Activated T-helper 9 cell treated with anti-CD3 and anti-CD28 coated beads, Interleukin-2, amount 50 U/mL, for 16 hours (primary cell): ENCODE measurements around the gene KRT13.

Experiments
- DNase-seq: peaks from one replicate; pipeline ENCODE4 v3.0.0-alpha.2; 2020; ENCODE audit warnings: low read depth

KRT13 gene

GRCh38 chr17:41519501-41520224 lies 14.3 kb upstream of the KRT13 start:
- no peak for DNase-seq

DNA sequence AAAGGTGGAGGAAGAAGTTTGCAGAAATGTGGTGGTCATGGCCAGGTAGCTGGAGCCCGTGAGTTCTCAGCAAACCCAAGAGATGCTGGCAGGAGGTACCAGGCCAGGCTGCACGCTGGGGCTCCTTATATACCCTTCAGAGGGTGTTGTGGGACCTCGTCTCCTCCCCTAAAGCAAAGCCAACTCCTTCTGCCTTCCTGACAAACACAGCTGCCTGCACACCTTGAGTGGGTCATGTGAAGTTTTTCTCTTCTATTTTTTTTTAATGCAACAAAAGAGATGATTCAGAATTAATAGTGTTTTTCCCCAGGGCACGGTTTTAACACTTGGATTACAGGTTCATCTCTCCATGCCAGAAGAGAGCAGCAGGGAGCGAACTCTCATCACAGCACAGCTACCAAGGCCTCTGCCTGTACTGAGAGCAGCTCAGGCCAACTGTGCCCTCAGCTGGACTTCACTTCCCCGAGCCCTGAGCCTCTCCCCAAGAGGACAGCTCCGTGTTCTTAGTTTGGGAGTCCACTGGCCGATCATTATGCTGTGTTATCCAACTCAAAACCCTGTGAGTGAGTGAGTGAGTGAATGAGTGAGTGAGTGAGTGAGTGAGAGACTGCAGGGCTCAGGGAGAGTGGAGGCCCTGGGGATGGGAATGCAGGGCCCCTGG lies 13.5 kb upstream of the KRT13 start, which contains the start of gene KRT15:
TSS of gene KRT15 (minus strand) at position 102 of the 661 bp plus-strand sequence. CDS start at position 39, 63 bp downstream.
- no peak for DNase-seq

DNA sequence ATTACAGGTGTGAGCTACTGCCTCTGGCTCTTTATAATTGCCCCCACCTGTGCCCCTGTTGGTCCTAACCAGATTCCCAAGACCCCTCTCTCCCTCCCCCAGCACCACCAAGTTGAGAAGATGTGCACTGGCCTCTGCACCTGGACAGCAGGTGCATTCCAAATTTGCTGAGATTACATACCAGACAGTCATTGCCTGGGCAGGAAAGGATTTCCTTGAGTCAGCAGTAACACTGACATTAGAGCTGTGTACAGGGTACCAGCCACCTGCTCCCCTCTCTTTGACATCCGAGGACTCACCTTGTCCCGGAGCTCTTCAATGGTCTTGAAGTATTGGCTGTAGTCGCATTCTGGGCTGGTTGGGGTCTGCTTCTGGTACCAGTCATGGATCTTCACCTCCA lies 12.6 kb upstream of the KRT13 start:
- no peak for DNase-seq

GRCh38 chr17:41516830-41517283 lies 11.4 kb upstream of the KRT13 start:
- DNase-seq: no peak

DNA sequence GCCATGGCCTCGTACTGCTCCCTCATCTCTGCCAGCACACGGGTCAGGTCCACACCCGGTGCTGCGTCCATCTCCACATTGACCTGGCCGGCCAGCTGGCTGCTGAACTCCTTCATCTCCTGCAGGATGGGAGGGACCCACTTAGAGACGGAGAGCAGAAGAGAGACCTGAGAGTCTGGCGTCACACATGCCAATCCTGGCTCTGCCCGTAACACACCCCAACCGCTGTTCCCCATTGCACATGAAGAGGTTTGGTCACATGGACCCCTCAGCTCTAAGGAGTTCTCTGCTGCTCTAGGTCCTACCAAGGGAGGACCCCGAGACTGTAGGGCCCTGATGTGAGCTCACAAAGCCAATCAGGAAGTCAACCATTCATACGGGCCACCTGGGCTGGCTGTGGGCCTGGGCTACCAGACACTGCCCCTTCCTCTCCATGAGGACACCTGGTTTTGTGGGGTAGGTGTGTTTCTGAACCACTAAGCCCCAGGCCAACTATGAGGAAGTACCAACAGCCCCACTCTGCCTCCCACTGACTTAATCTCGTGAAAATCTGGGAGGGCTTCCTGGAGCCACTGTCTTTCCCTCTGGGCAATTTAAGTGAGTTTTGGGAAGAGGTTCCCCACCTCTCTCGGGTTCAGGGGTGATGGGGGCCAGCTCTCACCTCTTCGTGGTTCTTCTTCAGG lies 10.9 kb upstream of the KRT13 start:
- DNase-seq: no peak

DNA sequence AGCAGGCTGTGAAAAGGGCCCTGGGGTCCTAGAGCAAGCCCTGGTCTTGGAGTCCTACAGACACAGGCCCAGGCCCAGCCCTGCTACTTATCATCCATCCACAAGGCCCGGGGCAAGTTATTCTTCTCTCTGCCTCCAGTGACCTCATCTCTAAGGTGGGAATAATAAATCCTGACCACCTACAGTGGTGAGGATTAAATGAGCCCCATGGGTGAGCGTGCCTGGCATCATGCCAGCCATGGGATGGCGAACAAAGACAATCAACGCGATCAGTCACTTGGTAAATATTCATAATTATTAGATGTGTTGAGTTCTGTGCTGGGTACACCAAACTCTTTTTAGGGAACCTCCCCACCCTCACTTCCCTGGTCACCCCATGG lies 7.7 kb upstream of the KRT13 start:
- DNase-seq: no peak

DNA sequence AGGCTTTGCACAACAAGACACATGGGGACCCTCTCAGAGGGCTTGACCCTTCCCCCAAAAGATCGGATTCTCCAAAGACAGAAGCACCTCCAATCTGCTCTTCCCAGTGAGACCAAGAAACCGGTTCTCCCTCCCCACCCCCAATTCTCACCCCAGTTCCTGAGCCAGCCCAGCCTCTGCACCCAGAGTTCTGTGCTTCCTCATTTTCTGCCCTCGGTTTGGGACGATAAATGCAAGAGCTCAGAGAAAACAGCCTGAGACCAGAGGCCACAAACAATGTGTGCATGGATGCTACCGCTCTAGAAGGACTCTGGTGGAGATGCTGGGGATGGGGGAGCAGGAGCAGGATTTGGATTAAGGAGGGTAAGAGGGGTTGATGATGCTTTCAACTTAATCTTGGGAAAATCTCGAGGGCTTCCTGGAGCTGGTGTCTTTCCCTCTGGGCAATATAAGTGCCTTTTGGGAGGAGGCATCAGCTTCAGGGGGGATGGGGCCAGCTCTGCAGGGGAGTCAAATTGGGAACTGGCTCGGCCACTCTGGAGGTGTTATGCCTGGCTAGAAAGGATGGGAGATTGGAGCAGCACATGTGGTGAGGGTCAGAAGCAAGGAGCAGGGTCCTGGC lies 7.2 kb upstream of the KRT13 start:
- DNase-seq: no peak

DNA sequence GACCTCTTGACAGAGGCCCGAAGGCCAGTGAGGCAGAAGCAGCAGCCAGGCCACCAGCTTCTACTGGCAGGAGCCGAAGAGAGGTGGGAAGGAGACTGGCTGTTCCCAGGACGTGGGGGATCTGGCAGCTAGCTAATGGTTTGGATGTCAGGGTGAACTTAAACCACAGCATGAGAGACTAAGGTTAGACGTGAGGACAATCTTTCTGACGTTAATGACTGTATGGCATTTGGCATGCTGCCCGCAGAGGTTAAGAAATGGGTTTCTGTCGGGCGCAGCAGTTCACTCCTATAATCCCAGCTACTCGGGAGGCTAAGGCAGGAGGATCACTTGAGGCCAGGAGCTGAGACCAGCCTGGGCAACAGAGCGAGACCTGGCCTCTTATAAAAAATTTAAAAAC lies 6.3 kb upstream of the KRT13 start:
- DNase-seq: no peak

DNA sequence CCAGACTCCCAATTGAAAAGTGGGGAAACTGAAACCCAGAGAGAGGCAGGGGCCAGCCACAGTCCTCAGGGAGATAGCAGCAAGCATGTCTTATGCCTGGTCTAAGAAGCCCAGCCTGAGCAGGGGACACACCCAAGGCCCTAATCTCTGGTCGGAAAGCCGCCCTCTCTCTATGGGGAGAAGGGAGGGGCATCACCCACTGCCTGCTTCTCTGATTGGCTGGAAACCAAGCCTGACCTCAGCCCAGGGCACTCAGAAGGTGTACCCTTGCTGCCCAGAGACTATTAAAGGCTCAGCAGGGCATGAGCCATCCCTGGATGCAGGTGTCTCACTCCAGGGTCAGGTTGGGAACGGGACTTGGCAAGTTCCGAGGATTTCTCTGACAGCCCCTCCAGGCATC lies 5.7 kb upstream of the KRT13 start:
- DNase-seq: no peak

DNA sequence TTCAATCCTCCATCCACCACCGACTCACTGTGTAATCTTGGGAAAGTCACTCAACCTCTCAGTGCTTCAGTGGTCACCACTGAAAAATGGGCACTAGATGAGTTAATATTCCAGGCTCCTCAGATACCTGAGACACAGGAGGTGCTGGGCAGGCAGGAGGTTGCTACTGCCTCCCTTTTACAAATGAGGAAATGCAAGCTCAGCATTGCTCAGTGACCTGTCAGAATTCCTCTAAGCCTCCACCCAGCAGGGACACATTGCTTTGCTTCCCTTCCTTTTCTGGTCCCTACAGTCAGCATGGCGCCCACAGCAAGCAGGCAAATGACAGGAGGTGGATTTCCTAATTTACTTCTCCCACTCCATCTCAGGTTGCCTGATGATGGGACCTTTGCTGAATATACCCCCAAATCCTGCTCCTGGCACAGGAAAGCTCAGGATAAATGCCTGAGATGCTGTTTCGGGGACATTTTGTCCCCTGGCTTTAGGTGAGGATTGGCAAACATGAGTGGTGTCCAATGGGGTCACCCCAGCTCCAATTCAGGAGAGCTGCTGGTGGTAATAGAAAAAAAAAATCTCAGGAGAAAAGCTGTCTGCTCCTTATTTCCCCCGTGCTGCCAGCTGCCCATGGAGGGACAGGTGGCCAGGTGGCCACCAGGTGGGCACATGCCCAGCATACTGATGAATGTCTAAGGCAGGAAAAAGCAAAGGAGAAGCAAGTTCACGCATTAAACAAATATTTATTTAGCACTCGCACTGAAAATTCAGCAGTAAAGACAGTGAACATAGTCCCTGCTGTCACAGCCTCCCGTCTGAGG lies 5.0 kb upstream of the KRT13 start:
- DNase-seq: no peak

- no peak for DNase-seq
Observed at GRCh38 chr17:41507315-41507880, 2.0 kb upstream of the KRT13 start.

- DNase-seq: no peak
Observed at GRCh38 chr17:41505809-41506767, 676 bp upstream of the KRT13 start.

- DNase-seq: no peak
Observed at GRCh38 chr17:41504246-41504977, 1.0 kb downstream of the KRT13 start.

GRCh38 chr17:41503202-41503601 lies 2.2 kb downstream of the KRT13 start:
- no peak for DNase-seq

DNA sequence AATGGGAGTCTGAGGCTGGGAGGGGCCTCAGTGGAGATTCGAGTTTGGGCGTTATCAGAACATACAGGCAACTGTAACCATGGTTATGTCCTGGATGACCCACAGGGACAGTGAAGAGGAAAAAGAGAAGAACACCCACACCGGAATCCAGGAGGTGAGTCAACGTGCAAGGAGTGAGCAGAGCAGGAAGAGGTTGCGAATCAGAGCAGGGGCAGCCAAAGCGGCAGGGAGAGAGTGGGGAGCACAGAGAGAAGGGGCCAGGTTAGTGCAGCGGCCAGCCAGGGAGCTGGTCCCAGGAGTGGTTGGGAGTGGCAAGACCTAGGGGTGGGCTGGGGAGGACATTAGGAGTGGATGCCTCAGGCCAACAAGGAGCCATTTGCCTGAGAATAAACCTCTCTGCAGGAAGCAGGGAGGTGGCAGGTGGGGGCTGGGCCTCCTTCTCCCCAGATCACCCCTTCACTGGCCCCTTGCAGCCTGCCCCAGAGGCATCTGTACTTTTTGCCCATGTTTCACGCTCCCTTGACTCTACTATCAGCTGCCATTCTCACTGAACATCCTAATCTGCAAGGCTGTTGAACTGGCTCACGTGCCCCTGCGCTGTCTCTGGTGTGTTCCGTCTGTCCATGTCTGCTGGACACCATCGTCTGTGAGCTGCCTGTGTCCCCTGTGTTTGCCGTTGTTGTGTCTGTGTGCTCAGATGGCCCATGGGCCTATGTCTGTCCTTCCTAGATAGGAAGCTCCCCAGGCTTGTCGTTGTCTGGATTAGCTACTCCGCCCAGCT lies 5.1 kb downstream of the KRT13 start:
- no peak for DNase-seq

DNA sequence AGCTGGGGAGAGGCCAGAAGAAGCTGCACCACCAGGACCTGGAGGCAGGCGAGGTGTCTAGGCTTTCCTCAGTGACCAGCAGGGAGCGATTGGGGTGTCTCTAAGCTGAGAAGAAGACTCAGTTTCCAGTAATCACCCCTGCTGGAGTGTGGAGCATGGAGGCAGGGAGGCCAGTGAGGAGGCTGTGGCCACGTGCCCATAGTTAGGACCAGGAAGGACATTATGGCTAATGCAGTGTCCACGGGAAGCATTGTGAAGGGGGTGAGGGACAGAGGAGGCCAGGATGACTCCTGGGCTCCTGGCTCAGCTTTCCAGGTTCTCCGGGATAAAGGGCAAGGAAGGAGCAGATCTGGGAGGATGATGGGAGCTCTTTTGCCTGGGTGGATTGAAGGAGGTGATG lies 5.7 kb downstream of the KRT13 start:
- DNase-seq: no peak

GRCh38 chr17:41498276-41498675 lies 7.1 kb downstream of the KRT13 start:
- no peak for DNase-seq

DNA sequence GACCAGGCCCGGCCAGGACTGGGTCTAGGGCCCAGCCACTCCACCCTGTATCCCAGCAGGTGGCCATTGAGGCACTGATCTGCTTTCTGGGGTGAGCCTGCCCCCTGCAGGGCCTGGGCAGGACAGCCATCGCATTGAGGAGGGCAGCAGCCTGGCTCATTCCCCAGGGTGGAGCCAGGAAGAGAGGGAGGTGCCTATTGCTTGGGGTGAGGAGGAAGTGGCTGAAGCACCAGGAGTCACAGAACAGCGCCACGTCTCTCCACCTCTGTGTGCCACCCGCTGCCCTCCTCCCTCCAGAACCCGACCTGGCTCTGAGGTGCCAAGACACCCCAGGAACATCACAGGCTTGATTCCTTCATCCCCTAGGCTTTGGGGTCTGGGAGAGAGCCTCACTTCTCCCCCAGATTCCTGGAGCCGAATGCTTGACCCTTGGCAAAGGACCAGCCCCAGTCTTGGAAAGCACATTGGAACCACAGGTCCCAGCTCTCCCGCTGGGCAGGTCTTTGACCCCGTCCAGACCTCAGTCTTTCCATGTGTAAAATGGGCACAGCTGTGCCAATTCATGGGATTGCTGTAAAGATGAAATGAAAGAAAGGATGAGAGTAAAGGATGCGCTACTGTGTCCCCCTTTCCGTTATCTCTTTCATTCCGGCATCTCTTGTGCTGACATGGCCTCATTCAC lies 8.5 kb downstream of the KRT13 start:
- DNase-seq: peak; percentile 34
